GM23248 (cell line): Measurements from ENCODE around the gene USP28. TPM values are rescaled to one million over a fixed set of nuclear protein-coding genes. Genes with fewer than 3 reads are reported as not detected.
A peak's percentile ranks its signal among the peaks of the same experiment; 100 is the strongest.
"Not testable (repeated sequence)": the region's sequence is repeated elsewhere in the genome, so short reads cannot be mapped to it uniquely, and the experiment has no call there.

Experiments
- DNase-seq: peaks from one replicate; pipeline ENCODE4 v3.0.0-alpha.2; 2015
- H2AFZ ChIP-seq: fragments of 200-600 bp; sonication (generic); 2 replicates; pipeline ENCODE4 v1.6.1; 2016; ENCODE audit warnings: antibody characterized with exemption
- H3F3A ChIP-seq: fragments of 200-600 bp; sonication (generic); 2 replicates; pipeline ENCODE4 v1.6.1; 2016; ENCODE audit warnings: mild to moderate bottlenecking, antibody characterized with exemption, mixed run types; ENCODE audit not compliant: insufficient read depth
- H3K27ac ChIP-seq: fragments of 200-600 bp; sonication (generic); 2 replicates; pipeline ENCODE4 v1.5.1; 2016; ENCODE audit warnings: mild to moderate bottlenecking
- H3K27me3 ChIP-seq: fragments of 200-600 bp; sonication (generic); replicated peaks from 2 replicates; pipeline ENCODE4 v1.6.1; 2016; ENCODE audit warnings: mild to moderate bottlenecking; ENCODE audit not compliant: insufficient read depth
- H3K36me3 ChIP-seq: fragments of 200-600 bp; sonication (generic); 2 replicates; pipeline ENCODE4 v1.6.1; 2016; ENCODE audit warnings: low read depth, mild to moderate bottlenecking
- H3K4me1 ChIP-seq: fragments of 200-600 bp; sonication (generic); 2 replicates; pipeline ENCODE4 v1.6.1; 2016; ENCODE audit warnings: mild to moderate bottlenecking; ENCODE audit not compliant: insufficient read depth
- H3K4me2 ChIP-seq: fragments of 200-600 bp; sonication (generic); one replicate; pipeline ENCODE4 v1.6.1; 2016; ENCODE audit warnings: mild to moderate bottlenecking; ENCODE audit not compliant: unreplicated experiment
- H3K4me3 ChIP-seq: fragments of 200-600 bp; sonication (generic); 2 replicates; pipeline ENCODE4 v1.5.1; 2016; ENCODE audit warnings: mild to moderate bottlenecking
- H3K79me2 ChIP-seq: fragments of 200-600 bp; sonication (generic); 2 replicates; pipeline ENCODE4 v1.6.1; 2016; ENCODE audit warnings: mild to moderate bottlenecking; ENCODE audit not compliant: insufficient read depth
- H3K9ac ChIP-seq: fragments of 200-600 bp; sonication (generic); 2 replicates; pipeline ENCODE4 v1.6.1; 2016; ENCODE audit warnings: mild to moderate bottlenecking
- H3K9me2 ChIP-seq: fragments of 200-600 bp; sonication (generic); 2 replicates; pipeline ENCODE4 v1.6.1; 2016; ENCODE audit warnings: mixed run types, mild to moderate bottlenecking, moderate library complexity; ENCODE audit not compliant: insufficient read depth
- H3K9me3 ChIP-seq: fragments of 200-600 bp; sonication (generic); one replicate; pipeline ENCODE4 v1.6.1; 2017; ENCODE audit warnings: low read depth
- H4K20me1 ChIP-seq: fragments of 200-600 bp; sonication (generic); 2 replicates; pipeline ENCODE4 v1.6.0; 2016; ENCODE audit not compliant: insufficient read depth
- EZH2 ChIP-seq: fragments of 200-600 bp; sonication (generic); IDR thresholded peaks from 2 replicates; pipeline ENCODE4 v1.6.1; 2018; ENCODE audit warnings: antibody characterized with exemption, mild to moderate bottlenecking; ENCODE audit not compliant: insufficient read depth, poor library complexity, severe bottlenecking
- EZH2phosphoT487 ChIP-seq: fragments of 200-600 bp; sonication (generic); IDR thresholded peaks from 2 replicates; pipeline ENCODE4 v1.6.1; 2018; ENCODE audit warnings: antibody characterized with exemption, moderate library complexity, mild to moderate bottlenecking, low read depth; ENCODE audit not compliant: insufficient read depth
- WGBS, 2 experiments: methylation state at CpG; one replicate each; pipeline ENCODE4 v1.1.6; 2015 to 2017; ENCODE audit warnings: low lambda C conversion rate in 2 of 2, low coverage in 1 of 2; ENCODE audit errors: missing lambda C conversion rate in 2 of 2; 5-methylcytosine and 5-hydroxymethylcytosine counted together
- in situ Hi-C: fragments of 300-500 bp; cut with MboI; formaldehyde crosslinking; loops from 2 replicates; pipeline ENCODE4 v1.15.0; 2020
- polyA plus RNA-seq: library from polyadenylated mRNA; unstranded; fragments of >200 nt; fragmentation: Nextera tagmentation; extraction: Ambion mirVana; gene quantifications from 2 replicates; pipeline ENCODE4 v1.2.1, GENCODE V29; 2016
- total RNA-seq: library from RNA; depleted of rRNA; stranded (reverse); fragments of >200 nt; shearing (Covaris generic); gene quantifications from 2 replicates; pipeline ENCODE4 v1.2.3, GENCODE V29; 2014; rRNA removed

The USP28 gene, protein sequence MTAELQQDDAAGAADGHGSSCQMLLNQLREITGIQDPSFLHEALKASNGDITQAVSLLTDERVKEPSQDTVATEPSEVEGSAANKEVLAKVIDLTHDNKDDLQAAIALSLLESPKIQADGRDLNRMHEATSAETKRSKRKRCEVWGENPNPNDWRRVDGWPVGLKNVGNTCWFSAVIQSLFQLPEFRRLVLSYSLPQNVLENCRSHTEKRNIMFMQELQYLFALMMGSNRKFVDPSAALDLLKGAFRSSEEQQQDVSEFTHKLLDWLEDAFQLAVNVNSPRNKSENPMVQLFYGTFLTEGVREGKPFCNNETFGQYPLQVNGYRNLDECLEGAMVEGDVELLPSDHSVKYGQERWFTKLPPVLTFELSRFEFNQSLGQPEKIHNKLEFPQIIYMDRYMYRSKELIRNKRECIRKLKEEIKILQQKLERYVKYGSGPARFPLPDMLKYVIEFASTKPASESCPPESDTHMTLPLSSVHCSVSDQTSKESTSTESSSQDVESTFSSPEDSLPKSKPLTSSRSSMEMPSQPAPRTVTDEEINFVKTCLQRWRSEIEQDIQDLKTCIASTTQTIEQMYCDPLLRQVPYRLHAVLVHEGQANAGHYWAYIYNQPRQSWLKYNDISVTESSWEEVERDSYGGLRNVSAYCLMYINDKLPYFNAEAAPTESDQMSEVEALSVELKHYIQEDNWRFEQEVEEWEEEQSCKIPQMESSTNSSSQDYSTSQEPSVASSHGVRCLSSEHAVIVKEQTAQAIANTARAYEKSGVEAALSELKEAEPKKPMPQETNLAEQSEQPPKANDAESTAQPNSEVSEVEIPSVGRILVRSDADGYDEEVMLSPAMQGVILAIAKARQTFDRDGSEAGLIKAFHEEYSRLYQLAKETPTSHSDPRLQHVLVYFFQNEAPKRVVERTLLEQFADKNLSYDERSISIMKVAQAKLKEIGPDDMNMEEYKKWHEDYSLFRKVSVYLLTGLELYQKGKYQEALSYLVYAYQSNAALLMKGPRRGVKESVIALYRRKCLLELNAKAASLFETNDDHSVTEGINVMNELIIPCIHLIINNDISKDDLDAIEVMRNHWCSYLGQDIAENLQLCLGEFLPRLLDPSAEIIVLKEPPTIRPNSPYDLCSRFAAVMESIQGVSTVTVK
- total RNA-seq (20.6 and 25.1 TPM in 2 replicates), polyA plus RNA-seq (14.5 and 17.1 TPM in 2 replicates)

DNA sequence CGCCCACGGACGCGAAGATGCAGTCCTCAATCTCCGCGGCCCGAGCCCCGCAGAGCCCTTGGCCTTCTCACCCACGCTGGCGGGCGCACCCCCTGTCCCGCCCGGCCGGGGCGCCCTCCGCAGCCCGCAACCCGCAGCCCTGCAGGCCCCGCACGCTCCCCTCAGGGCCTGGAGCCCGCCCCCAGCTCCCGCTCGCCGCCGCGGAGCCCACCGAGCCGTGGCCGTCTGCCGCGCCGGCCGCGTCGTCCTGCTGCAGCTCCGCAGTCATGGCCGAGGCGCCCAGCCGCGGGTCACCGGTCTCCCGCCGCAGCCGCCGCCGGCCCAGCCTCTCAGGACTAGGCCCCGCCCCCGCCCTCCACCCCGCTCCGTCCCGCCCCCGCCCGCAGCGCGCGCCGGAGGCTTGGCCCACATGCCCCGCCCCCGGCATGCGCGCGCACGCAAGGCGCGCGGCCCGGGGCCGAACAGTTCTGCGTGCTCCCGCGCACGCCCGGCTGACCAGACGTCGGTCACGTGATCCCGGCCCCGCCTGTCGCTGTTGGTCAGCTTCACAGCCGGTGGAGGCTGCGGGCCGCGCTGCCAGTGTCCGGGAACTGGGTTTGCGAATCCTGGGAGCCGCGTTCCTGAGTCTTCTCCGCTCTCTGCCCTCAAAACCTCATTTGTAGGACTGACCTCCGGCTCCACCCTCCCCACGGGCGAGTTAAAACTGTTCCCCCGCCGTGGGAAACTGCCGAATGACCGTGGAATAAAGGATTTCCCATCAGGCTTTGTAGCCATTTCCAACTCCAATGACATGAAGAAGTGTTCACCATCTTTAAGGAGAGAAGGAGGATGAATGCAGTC, at the start of gene USP28:
USP28 (minus strand) TSS at position 339 of the 840 bp plus-strand sequence; CDS start at position 268, 71 bp downstream.
- Histone ChIP-seq H3K79me2 (no peaks in the 10 kb centered on the region; the same call in 1 of the 2 replicates), H3F3A (no peaks in the 10 kb centered on the region; the same call in 1 of the 2 replicates), H2AFZ (peak within 1 kb of the TSS; percentile 97), H4K20me1 (no peaks in the 10 kb centered on the region), H3K4me3 (peak within 1 kb of the TSS; percentile 91), H3K9me2 (no peaks in the 10 kb centered on the region), H3K4me2 (peak within 1 kb of the TSS; percentile 98), H3K27ac (peak within 1 kb of the TSS; percentile 91), H3K4me1 (peaks cover 10% of the 10 kb centered on the region), H3K9me3 (no peaks in the 10 kb centered on the region), H3K36me3 (no peaks in the 10 kb centered on the region), H3K27me3 (no peaks in the 10 kb centered on the region), H3K9ac (peak within 1 kb of the TSS; percentile 89)
- TF ChIP-seq EZH2 (no peak), EZH2phosphoT487 (no peak)
- peak; percentile 99 for DNase-seq
- in situ Hi-C loops, result no loop called here
- 0 to 1% methylated on average over 55 to 89 of the region's 95 CpGs for WGBS, 2 experiments

DNA sequence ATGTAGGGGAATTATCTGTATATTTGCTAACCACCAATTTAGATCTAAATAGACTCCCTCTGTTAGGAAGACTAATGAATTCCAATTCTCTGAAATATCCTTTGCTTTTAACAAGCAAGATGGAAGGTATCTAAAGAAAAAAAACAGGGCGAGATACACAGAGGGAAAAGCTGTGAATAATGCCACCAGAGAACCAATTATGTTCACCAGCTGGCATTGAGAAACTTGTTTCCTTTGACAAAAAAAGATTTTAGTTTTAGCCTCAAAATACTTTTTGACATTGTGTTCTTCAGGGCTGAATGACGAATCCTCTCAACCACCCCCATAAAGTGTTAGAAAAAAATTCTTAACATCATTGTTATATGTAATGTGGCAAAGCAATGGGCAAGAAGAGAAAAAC, 48.2 kb upstream of the USP28 start:
- Histone ChIP-seq H3K4me2 (no peak overlapping the region), H3K4me1 (no peaks in the 10 kb centered on the region), H3K9ac (no peak overlapping the region), H3K36me3 (no peaks in the 10 kb centered on the region), H3K79me2 (no peaks in the 10 kb centered on the region), H4K20me1 (no peaks in the 10 kb centered on the region), H3K9me2 (no peaks in the 10 kb centered on the region), H3K4me3 (no peak overlapping the region), H3K9me3 (no peaks in the 10 kb centered on the region), H3F3A (no peaks in the 10 kb centered on the region), H3K27ac (no peak overlapping the region), H2AFZ (no peak overlapping the region), H3K27me3 (peaks cover 7% of the 10 kb centered on the region; the same call in 1 of the 2 replicates)
- in situ Hi-C loops, result no loop called here
- DNase-seq, result no peak
- 22 to 24% methylated on average over 2 of the region's 2 CpGs for WGBS, 2 experiments
- TF ChIP-seq EZH2, result no peak
- no peak for TF ChIP-seq EZH2phosphoT487

DNA sequence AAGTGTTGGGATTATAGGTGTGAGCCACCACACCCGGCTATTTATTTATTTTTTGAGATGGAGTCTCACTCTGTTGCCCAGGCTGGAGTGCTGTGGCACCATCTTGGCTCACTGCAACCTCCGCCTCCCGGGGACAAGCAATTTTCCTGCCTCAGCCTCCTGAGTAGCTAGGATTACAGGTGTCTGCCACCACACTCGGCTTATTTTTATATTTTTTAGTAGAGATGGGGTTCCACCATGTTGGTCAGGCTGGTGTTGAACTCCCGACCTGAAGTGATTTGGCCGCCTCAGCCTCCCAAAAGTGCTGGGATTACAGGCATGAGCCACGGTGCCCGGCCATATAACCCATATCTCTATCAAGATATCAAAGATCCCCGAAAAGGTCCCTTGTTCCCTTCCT, 36.1 kb upstream of the USP28 start:
- H3K79me2 ChIP-seq, in situ Hi-C loops, H3K9ac ChIP-seq, H4K20me1 ChIP-seq, H3K9me2 ChIP-seq, H3K27ac ChIP-seq, H3F3A ChIP-seq, H3K4me1 ChIP-seq, H3K4me2 ChIP-seq, DNase-seq, H3K9me3 ChIP-seq, H2AFZ ChIP-seq, H3K4me3 ChIP-seq, H3K36me3 ChIP-seq: not testable (repeated sequence)
- 69 to 70% methylated on average over 7 to 9 of the region's 9 CpGs for WGBS, 2 experiments
- peaks cover 21% of the 10 kb centered on the region for H3K27me3 ChIP-seq
